Renal cortical epithelial cell (primary cell): ENCODE results near the gene MAD2L2. TPM values are rescaled to one million over a fixed set of nuclear protein-coding genes. Genes with fewer than 3 reads are reported as not detected.

Experiments
- DNase-seq: peaks from one replicate; pipeline ENCODE4 v3.0.0-alpha.2; 2011; ENCODE audit warnings: low read depth
- total RNA-seq: library from RNA; depleted of rRNA; stranded (reverse); fragments of >200 nt; gene quantifications from 2 replicates; pipeline ENCODE4 v1.2.3, GENCODE V29; 2014

Gene MAD2L2
- total RNA-seq, 1 donor from 2014 or later: 30.9 TPM

- DNase-seq: no peak
These were observed 23.9 kb upstream of the MAD2L2 start for GRCh38 chr1:11704691-11705475.

- DNase-seq: no peak
These were observed 23.2 kb upstream of the MAD2L2 start for GRCh38 chr1:11704194-11704529.

DNA sequence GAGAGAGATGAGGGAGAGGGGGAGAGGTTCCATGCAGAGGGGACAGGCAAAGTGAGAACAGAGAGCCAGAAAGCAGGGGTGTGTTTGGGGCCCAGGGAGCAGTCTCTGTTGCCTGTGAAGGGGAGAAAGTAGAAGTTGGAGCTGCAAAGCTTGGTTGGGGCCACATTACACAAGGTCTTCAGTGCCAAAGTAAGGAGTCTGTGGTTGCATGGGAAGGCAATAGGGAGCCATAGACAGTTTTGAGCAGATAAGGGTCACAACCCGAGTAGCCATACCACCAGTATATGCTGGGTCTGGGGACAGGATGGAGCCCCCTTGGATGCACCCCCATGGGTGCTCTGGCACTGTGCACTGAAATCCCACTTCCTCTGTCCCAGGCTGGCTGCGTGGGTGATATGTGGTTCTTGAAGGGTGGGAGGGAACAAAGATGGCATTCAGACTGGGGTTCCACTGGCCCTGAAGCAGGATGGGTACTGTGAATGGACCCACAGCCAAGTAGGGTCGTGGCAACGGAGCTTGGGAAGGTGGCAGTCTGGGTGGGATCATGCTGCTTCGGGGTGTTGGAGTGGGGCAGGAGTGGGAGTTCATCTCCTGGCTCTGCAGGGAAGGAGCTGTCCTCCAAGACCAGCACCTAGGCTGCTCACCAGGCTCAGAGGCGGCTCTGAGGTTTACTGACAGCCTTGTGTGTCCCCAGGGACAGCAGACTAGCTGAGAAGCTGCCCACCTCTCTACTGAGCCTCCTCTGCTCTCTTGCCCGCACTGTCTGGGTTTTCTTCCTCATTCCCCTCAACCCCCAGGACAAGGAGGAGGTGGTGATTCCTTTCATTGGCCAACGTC lies 22.6 kb upstream of the MAD2L2 start:
- no peak for DNase-seq

DNA sequence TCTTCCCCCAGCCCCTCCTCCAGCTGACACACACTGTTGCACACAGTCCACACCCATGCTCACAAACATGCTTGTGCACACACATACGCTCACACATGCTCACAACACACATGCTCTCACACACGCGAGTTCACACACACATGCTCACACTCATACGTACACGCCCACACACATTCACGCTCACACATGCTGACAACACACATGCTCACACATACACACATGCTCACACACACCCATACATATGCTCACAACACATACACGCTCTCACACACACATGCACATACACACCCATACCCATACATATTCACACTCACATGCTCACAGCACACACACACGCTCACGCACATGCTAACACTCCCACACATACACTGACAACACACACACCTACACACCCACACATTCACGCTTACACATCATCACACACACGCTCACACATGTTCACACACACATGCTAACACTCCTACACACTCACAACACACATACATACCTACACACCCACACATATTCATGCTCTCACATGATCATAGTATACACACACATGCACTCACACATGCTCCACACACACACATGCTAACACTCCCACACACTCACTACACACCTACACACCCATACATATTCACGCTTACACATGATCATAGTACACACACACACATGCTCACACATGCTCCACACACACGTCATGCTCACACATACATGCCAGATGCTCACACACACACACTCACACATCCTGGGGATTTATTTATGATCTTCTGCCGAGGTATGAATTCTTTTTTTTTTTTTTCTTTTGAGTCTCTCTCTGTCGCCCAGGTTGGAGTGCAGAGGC lies 21.2 kb upstream of the MAD2L2 start:
- no peak for DNase-seq

GRCh38 chr1:11701551-11701961 lies 20.6 kb upstream of the MAD2L2 start:
- no peak for DNase-seq

GRCh38 chr1:11700601-11701467 lies 19.9 kb upstream of the MAD2L2 start:
- no peak for DNase-seq

DNA sequence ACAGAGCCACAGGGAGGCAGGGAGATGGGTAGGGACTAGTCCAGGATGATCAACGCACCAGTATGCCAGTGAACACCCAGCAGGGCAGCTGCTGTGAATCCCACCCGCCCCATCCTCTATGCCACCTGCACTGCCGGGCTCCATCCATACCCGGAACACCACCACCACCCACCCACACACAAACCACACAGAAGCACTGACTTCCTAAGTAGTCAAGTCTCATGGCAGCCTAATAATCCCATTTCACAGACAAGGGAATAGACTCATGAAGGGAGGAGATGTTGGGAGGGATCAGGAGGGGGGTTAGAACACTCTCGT lies 16.9 kb upstream of the MAD2L2 start:
- DNase-seq: no peak

DNA sequence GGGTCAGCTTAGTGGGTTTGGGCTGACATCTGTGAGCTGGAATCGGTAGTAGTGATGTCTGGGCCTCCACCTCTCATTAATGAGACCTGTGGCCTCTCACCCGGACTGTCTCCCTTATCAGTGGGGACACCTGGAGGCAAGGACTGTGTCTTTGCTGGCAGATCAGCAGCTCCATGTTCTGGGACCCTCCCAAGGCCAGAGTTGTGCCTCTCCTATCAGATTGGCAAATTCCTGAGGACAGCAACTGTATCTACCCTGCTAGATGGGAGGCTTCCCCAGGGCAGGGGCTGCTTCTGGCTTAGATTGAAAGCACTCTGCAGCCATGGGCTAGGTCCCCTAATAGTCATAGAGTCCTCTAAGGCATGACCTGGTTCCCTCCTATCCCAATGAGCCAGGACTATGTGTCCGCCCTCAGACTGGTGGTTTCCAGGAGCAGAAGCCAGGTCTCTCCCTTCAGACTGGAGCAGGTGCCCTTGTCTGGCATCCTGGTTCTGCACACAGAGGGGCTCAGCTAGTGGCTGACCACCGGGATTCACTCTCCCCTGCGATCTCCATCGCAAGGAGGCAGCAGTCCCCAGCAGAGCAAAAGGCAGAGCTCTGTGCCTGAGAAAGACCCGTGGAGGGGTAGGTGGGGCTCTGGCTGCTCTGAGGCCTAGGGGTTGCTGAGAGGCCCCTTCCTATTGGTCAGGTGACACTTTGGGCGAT lies 16.4 kb upstream of the MAD2L2 start:
- DNase-seq: no peak

DNA sequence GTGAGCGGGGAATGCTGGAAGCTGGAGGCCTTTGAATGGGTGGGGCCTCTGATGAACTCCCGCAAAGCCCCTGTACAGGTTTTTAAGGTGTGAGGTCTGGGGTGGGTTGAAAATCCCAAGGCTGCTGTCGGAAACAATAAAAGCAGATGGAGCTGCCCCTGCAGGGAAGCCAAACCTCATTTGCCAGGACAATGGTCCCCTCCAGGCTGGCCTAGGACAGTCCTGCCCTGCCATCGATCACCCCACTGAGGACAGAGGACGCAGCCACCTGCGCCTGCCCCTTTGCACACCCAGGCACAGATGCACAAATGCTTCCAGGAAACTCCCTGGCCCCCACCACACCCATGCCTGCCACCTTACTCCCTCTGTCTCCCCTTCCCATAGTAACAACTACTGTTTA lies 14.9 kb upstream of the MAD2L2 start:
- DNase-seq: no peak

DNA sequence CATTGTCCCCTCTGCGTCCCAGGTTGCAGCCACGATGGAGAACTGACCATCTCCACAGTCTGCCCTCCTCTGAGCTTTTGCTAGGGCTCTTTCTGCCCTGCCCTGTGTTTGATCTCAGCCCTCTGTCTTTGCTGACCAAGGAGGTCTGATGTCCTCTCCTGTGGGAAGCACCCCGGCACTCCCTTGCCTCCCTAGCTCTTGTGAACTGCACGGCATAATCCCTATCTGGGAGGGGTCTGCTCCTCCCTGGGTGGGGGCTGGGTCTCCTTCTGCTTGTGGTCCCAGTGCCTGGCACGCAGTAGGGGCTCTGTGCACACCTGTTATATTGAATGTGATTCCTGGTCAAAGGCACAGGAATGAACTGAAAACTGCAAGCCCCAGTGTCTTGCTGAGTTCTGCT lies 13.0 kb upstream of the MAD2L2 start:
- no peak for DNase-seq

GRCh38 chr1:11693024-11693590 lies 12.2 kb upstream of the MAD2L2 start:
- peak; percentile 84 for DNase-seq

DNA sequence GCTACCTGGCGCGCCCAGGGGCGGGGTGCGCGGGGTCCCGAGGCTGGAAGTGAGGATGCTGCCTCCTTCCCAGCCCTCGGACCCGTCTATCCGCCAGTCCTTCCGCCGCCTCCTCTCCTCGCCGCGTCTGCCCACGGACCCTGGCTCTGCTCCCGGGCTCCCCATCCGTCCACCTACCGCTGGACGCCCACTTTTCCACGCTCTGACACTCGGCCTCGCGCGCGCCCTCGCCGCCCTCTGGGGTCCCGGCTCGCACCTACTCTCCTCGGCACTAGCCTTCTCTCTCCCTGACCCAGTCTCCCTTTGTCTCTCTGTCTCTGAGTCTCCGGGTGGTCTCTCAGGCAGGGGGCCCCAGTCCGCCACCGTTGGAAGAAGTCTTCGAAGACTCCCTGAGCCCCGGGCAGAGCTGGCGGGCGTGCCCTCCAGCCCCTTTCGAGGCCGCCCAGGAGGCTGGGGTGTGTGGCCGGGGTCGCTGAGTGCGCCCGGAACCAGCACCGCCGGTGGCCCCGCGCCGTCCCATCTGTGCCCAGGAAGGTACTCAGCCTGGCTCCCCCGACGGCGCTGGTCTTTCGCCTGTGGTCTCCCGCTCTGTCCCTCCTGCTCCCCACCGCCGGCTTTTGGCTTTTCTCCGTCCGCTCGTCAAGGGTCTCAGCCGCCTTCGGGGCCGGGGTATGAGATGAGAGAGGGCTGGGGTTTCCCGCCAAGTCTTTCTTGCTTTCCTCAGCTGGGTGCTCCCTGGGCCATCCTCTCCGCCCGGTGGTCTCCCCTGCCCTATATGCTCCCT lies 11.2 kb upstream of the MAD2L2 start:
- DNase-seq: no peak

DNA sequence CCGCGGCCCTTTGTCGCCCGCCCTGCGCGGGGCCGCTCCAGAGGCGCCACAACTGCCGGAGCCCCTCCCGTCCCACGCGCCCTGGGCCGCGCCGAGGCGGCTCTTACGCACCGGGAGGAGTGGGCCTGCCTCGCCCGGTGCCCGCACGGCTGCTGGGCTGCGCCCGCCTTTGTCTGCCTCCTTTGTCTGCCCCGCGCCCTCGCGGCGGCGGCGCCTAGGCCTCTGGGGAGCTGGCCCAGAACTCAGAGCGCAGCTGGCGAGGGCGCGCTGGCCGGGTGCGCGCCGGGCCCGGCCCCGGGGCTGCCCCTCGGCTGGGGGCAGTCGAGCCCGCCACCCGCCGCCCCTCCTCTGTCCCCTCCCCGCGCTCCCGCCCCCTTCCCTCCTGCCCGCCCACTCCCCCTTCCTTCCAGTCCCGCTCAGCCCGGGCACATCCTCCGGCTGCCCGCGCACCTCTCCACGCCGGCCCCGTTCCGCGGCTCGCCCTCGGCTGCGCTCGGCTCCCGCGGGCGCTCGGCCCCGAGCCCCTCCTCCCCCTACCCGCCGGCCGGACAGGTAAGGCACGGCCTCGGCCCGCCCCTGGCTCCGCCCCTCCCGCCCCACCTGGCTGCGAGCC lies 10.5 kb upstream of the MAD2L2 start, which contains the start of gene DRAXIN:
Gene DRAXIN (plus strand): TSS at position 409 of the 613 bp plus-strand sequence. CDS start 14,549 bp downstream, outside the sequence.
- DNase-seq: no peak

GRCh38 chr1:11690397-11691301 lies 9.7 kb upstream of the MAD2L2 start:
- DNase-seq: no peak

- DNase-seq: no peak
These were observed 7.6 kb upstream of the MAD2L2 start for GRCh38 chr1:11688506-11688905.

GRCh38 chr1:11685210-11685752 lies 4.3 kb upstream of the MAD2L2 start:
- DNase-seq: no peak

DNA sequence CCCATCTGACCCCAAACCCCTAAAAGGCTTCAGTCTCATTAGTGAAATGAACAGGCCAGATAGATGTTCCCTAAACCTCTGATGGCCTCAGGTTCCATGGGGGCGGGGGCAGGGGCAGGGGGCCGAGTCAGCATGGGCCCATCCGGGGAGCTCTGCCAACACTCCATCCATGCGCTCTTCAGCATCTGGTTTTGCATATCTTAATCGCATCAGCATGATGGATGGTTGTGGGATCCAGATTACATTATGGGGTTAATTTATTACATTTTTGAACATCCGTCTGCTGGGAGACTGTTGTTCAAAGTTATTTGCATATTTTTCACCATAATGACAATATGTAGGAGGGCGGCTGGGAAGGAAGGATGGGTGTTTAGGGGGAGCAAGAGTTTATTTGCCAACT lies 3.1 kb upstream of the MAD2L2 start:
- no peak for DNase-seq

- DNase-seq: no peak
These were observed 1.9 kb upstream of the MAD2L2 start for GRCh38 chr1:11682799-11683198.
